Measurements from ENCODE around the gene ZNF710. TPM values are rescaled to one million over a fixed set of nuclear protein-coding genes. Genes with fewer than 3 reads are reported as not detected.

Gene ZNF710
- total and polyA plus RNA-seq, 2 of the 13 experiments (the other 11 are each of a cell fraction or from before 2014, with no cell fraction given), result 4.7 to 20.6 TPM

DNA sequence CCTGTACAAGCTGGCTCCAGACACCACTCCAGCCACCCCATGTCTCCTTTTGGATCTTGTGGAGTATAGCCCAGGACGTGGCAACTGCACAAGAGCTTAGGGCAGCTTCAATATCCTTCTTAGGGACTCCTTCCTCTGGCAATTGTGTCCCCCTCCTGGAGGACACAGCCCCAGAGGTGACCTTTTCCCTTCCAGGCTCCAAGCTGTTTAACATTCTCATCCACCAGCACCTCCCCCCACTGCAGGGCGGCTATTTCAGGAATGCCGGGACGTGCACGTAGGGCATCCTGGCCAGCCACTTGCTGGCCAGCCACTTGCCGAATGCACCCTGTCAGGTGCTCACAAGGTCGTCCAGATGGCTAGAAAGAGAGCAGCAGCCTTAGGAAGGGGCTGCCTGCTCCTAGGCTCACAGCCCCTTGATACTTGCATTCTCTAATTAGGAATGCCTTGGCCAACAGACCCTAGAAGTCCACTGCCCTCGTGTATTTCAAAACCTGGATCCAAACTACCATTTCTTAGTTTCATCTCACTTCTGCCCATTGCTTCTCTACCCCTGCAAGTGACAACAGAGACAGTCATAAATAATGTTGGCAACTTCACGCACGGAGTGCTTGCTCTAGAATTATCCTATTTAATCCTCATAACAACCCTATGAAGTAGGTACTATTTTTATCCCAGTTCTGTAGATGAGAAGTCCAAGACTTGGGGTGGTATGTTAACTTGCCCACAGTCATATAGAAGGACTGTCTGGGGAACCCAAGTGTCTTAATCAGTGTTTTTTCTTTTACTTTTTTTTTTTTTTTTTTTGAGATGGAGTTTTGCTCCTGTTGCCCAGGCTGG is 125.7 kb downstream of the ZNF710 start (continued):
- TF ChIP-seq, protein P1, sequence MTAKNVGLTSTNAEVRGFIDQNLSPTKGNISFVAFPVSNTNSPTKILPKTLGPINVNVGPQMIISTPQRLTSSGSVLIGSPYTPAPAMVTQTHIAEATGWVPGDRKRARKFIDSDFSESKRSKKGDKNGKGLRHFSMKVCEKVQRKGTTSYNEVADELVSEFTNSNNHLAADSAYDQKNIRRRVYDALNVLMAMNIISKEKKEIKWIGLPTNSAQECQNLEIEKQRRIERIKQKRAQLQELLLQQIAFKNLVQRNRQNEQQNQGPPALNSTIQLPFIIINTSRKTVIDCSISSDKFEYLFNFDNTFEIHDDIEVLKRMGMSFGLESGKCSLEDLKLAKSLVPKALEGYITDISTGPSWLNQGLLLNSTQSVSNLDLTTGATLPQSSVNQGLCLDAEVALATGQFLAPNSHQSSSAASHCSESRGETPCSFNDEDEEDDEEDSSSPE (CRISPR knock-in tag; IDR thresholded peaks at IDR 0.05), result 0 out of 2 replicates have a peak, but pooled peaks have one; percentile 21
- peak; percentile 44; the same call in 1 of the 2 replicates for TF ChIP-seq ZNF292 (CRISPR knock-in tag; IDR thresholded peaks at IDR 0.05; ENCODE audit: borderline replicate concordance, low read depth)
- peak; percentile 46; the same call in 1 of the 2 replicates for TF ChIP-seq FOXA3 (CRISPR knock-in tag; IDR thresholded peaks at IDR 0.05)
- no peak for TF ChIP-seq ATF1 (CRISPR knock-in tag; IDR thresholded peaks at IDR 0.05)
- TF ChIP-seq TBP (CRISPR knock-in tag; IDR thresholded peaks at IDR 0.05), result 0 out of 2 replicates have a peak, but pooled peaks have one; percentile 42
- 0 out of 2 replicates have a peak, but pooled peaks have one; percentile 45 for TF ChIP-seq ZNF335 (CRISPR knock-in tag; IDR thresholded peaks at IDR 0.05)
- TF ChIP-seq, protein P2, sequence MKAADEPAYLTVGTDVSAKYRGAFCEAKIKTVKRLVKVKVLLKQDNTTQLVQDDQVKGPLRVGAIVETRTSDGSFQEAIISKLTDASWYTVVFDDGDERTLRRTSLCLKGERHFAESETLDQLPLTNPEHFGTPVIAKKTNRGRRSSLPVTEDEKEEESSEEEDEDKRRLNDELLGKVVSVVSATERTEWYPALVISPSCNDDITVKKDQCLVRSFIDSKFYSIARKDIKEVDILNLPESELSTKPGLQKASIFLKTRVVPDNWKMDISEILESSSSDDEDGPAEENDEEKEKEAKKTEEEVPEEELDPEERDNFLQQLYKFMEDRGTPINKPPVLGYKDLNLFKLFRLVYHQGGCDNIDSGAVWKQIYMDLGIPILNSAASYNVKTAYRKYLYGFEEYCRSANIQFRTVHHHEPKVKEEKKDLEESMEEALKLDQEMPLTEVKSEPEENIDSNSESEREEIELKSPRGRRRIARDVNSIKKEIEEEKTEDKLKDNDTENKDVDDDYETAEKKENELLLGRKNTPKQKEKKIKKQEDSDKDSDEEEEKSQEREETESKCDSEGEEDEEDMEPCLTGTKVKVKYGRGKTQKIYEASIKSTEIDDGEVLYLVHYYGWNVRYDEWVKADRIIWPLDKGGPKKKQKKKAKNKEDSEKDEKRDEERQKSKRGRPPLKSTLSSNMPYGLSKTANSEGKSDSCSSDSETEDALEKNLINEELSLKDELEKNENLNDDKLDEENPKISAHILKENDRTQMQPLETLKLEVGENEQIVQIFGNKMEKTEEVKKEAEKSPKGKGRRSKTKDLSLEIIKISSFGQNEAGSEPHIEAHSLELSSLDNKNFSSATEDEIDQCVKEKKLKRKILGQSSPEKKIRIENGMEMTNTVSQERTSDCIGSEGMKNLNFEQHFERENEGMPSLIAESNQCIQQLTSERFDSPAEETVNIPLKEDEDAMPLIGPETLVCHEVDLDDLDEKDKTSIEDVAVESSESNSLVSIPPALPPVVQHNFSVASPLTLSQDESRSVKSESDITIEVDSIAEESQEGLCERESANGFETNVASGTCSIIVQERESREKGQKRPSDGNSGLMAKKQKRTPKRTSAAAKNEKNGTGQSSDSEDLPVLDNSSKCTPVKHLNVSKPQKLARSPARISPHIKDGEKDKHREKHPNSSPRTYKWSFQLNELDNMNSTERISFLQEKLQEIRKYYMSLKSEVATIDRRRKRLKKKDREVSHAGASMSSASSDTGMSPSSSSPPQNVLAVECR (CRISPR knock-in tag; IDR thresholded peaks at IDR 0.05; ENCODE audit: borderline replicate concordance), result peak; percentile 43; the same call in 1 of the 2 replicates
- peak; percentile 7; the same call in 1 of the 3 replicates for TF ChIP-seq MXI1 (IDR thresholded peaks at IDR 0.05; ENCODE audit: borderline replicate concordance, low read depth, low read length)
- peak; percentile 17 for TF ChIP-seq SKI (IDR thresholded peaks at IDR 0.05; ENCODE audit: partially characterized antibody)
- peak; percentile 77 for TF ChIP-seq ZNF614 (CRISPR knock-in tag; IDR thresholded peaks at IDR 0.05; ENCODE audit: borderline replicate concordance)
- TF ChIP-seq CCAR2 (optimal IDR thresholded peaks at IDR 0.05; ENCODE audit: low read depth, low read length), result no peak
- TF ChIP-seq, protein P3, sequence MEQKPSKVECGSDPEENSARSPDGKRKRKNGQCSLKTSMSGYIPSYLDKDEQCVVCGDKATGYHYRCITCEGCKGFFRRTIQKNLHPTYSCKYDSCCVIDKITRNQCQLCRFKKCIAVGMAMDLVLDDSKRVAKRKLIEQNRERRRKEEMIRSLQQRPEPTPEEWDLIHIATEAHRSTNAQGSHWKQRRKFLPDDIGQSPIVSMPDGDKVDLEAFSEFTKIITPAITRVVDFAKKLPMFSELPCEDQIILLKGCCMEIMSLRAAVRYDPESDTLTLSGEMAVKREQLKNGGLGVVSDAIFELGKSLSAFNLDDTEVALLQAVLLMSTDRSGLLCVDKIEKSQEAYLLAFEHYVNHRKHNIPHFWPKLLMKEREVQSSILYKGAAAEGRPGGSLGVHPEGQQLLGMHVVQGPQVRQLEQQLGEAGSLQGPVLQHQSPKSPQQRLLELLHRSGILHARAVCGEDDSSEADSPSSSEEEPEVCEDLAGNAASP (CRISPR knock-in tag; IDR thresholded peaks at IDR 0.05; ENCODE audit: borderline replicate concordance), result peak; percentile 62; the same call in 1 of the 2 replicates
- peak; percentile 63 for TF ChIP-seq ISL2 (CRISPR knock-in tag; IDR thresholded peaks at IDR 0.05)
- peak; percentile 50; the same call in 1 of the 2 replicates for TF ChIP-seq ZBTB38 (CRISPR knock-in tag; IDR thresholded peaks at IDR 0.05)
- peak; percentile 92 for TF ChIP-seq ZNF296 (CRISPR knock-in tag; conservative IDR thresholded peaks at IDR 0.05)
- TF ChIP-seq ZNF629 (CRISPR knock-in tag; conservative IDR thresholded peaks at IDR 0.05), result 0 out of 2 replicates have a peak, but pooled peaks have one; percentile 15
- peak; percentile 12; the same call in 1 of the 2 replicates for TF ChIP-seq ZNF205 (CRISPR knock-in tag; IDR thresholded peaks at IDR 0.05)
- TF ChIP-seq TEAD3 (CRISPR knock-in tag; optimal IDR thresholded peaks at IDR 0.05; ENCODE audit: borderline replicate concordance), result peak; percentile 99
- no peak for TF ChIP-seq ZNF704 (CRISPR knock-in tag; IDR thresholded peaks at IDR 0.05; ENCODE audit: borderline replicate concordance)
- TF ChIP-seq YEATS4 (CRISPR knock-in tag; IDR thresholded peaks at IDR 0.05; ENCODE audit: borderline replicate concordance), result peak; percentile 46; the same call in 1 of the 2 replicates

All from HepG2 (cell line).